H1 (cell line): ENCODE data around the gene ENOSF1. TPM values are rescaled to one million over a fixed set of nuclear protein-coding genes. Genes with fewer than 3 reads are reported as not detected.

Experiments
- ASH2L ChIP-seq: fragments of 200-600, 300-600 bp; sonication (generic); IDR thresholded peaks from one replicate; pipeline ENCODE4 v1.7.1; 2017; ENCODE audit warnings: low read length
- BCL11A ChIP-seq, 2 experiments: IDR thresholded peaks; one replicate each; pipeline ENCODE4 v1.6.1; 2011; ENCODE audit warnings: low read depth in 2 of 2, low read length in 2 of 2, mild to moderate bottlenecking in 2 of 2
- CBX8 ChIP-seq: fragments of 300-800, 300-1000 bp; sonication (generic); IDR thresholded peaks from 2 replicates; pipeline ENCODE4 v1.7.1; 2016; ENCODE audit warnings: low read depth, low read length, borderline replicate concordance
- CREB1 ChIP-seq: IDR thresholded peaks from 2 replicates; pipeline ENCODE4 v1.6.1; 2012; ENCODE audit warnings: inconsistent platforms
- EP300 ChIP-seq, 2 experiments: IDR thresholded peaks; 1 replicate in 1 of 2; 2 replicates in 1 of 2; pipeline ENCODE4 v1.6.1; 2011 to 2012; ENCODE audit warnings: low read depth in 2 of 2, low read length in 2 of 2, mild to moderate bottlenecking in 2 of 2, borderline replicate concordance in 1 of 2, inconsistent platforms in 1 of 2, moderate library complexity in 1 of 2
- EZH2 ChIP-seq: fragments of 200-600 bp; sonication (generic); IDR thresholded peaks from 2 replicates; pipeline ENCODE4 v1.7.1; 2012; ENCODE audit warnings: low read depth, mild to moderate bottlenecking, moderate library complexity, low read length, inconsistent platforms; ENCODE audit not compliant: severe bottlenecking
- GTF2F1 ChIP-seq: IDR thresholded peaks from 2 replicates; pipeline ENCODE4 v1.6.1; 2012; ENCODE audit warnings: low read depth, low read length, improper control_type of control experiment, borderline replicate concordance
- PHF8 ChIP-seq: fragments of 200-600 bp; sonication (generic); conservative IDR thresholded peaks from 2 replicates; pipeline ENCODE4 v1.7.1; 2012; ENCODE audit warnings: low read depth, mild to moderate bottlenecking, inconsistent platforms, low read length, moderate library complexity
- RBBP5 ChIP-seq: IDR thresholded peaks from 2 replicates; pipeline ENCODE4 v1.7.1; 2012; ENCODE audit warnings: low read depth, mild to moderate bottlenecking, inconsistent platforms, low read length, moderate library complexity, borderline replicate concordance
- SIN3A ChIP-seq, 2 experiments: IDR thresholded peaks in 1 of 2; conservative IDR thresholded peaks in 1 of 2; 2 replicates each; pipeline ENCODE4 v1.6.1; 2011 to 2012; ENCODE audit warnings: low read length in 2 of 2, improper control_type of control experiment in 1 of 2, low read depth in 1 of 2, mild to moderate bottlenecking in 1 of 2
- SP1 ChIP-seq: IDR thresholded peaks from 2 replicates; pipeline ENCODE4 v1.6.1; 2011; ENCODE audit warnings: low read depth, low read length
- TAF1 ChIP-seq: IDR thresholded peaks from 2 replicates; pipeline ENCODE4 v1.6.1; 2011; ENCODE audit warnings: mild to moderate bottlenecking, low read depth, low read length
- polyA plus RNA-seq, 7 experiments: library from polyadenylated mRNA; depleted of rRNA in 3 of 7; stranded (reverse) in 5 of 7; unstranded in 2 of 7; fragments of >200 nt in 5 of 7; fragments of 200-250 nt in 2 of 7; gene quantifications; 1 replicate in 5 of 7; 2 replicates in 1 of 7; 4 replicates in 1 of 7; pipeline versions ENCODE4 v1.2.1 to v1.2.3, GENCODE V29; 2011 to 2013; ENCODE audit warnings: missing spikeins in 2 of 7, mixed read lengths in 2 of 7
- total RNA-seq: library from RNA; stranded (reverse); fragmentation: NEBNext Ultra II Directional; extraction: Animal tissue kit (Norgen Biotek cat#: 25700); gene quantifications from 2 replicates; pipeline ENCODE4 v1.2.1, GENCODE V29; 2021
- TF ChIP-seq, protein P1 (sequence below), 3 experiments: IDR thresholded peaks; 1 replicate in 2 of 3; 2 replicates in 1 of 3; pipeline versions ENCODE4 v1.5.1 to v1.6.1; 2011; ENCODE audit warnings: low read length in 3 of 3, mild to moderate bottlenecking in 3 of 3, inconsistent platforms in 2 of 3, low read depth in 1 of 3, moderate library complexity in 1 of 3; ENCODE audit not compliant: insufficient read depth in 1 of 3; ENCODE audit errors: control extremely low read depth in 1 of 3

The ENOSF1 gene
- total and polyA plus RNA-seq, 2 of the 8 experiments (the other 6 are each of a cell fraction or from before 2014, with no cell fraction given), result 15.4 to 26.4 TPM

DNA sequence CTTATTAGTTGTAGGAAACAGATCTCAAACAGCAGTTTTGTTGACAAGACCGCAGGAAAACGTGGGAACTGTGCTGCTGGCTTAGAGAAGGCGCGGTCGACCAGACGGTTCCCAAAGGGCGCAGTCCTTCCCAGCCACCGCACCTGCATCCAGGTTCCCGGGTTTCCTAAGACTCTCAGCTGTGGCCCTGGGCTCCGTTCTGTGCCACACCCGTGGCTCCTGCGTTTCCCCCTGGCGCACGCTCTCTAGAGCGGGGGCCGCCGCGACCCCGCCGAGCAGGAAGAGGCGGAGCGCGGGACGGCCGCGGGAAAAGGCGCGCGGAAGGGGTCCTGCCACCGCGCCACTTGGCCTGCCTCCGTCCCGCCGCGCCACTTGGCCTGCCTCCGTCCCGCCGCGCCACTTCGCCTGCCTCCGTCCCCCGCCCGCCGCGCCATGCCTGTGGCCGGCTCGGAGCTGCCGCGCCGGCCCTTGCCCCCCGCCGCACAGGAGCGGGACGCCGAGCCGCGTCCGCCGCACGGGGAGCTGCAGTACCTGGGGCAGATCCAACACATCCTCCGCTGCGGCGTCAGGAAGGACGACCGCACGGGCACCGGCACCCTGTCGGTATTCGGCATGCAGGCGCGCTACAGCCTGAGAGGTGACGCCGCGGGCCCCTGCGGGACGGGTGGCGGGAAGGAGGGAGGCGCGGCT lies 55.0 kb downstream of the ENOSF1 start, which contains the start of gene TYMS (continued):
- TF ChIP-seq RBBP5, result peak; percentile 71
- TF ChIP-seq BCL11A (IDR thresholded peaks at IDR 0.05; ENCODE audit: low read depth in 2 of 2, low read length in 2 of 2), result no peak
- TF ChIP-seq SIN3A (conservative IDR thresholded peaks at IDR 0.05 in 1 of 2, IDR thresholded peaks at IDR 0.05 in 1 of 2; ENCODE audit: low read depth in 1 of 2, low read length in 2 of 2), result peak; percentile 9 to 40; a peak in 1 of 4 replicates
- no peak for TF ChIP-seq SP1
- peak; percentile 83 for TF ChIP-seq ASH2L
- TF ChIP-seq, protein P1, sequence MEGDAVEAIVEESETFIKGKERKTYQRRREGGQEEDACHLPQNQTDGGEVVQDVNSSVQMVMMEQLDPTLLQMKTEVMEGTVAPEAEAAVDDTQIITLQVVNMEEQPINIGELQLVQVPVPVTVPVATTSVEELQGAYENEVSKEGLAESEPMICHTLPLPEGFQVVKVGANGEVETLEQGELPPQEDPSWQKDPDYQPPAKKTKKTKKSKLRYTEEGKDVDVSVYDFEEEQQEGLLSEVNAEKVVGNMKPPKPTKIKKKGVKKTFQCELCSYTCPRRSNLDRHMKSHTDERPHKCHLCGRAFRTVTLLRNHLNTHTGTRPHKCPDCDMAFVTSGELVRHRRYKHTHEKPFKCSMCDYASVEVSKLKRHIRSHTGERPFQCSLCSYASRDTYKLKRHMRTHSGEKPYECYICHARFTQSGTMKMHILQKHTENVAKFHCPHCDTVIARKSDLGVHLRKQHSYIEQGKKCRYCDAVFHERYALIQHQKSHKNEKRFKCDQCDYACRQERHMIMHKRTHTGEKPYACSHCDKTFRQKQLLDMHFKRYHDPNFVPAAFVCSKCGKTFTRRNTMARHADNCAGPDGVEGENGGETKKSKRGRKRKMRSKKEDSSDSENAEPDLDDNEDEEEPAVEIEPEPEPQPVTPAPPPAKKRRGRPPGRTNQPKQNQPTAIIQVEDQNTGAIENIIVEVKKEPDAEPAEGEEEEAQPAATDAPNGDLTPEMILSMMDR (IDR thresholded peaks at IDR 0.05; ENCODE audit: control extremely low read depth in 1 of 3, insufficient read depth in 1 of 3, low read depth in 1 of 3, low read length in 3 of 3), result peak in 1 of 3 experiments; percentile 9; a peak in 1 of 4 replicates
- no peak for TF ChIP-seq GTF2F1
- TF ChIP-seq TAF1, result 0 out of 2 replicates have a peak, but pooled peaks have one; percentile 17
- TF ChIP-seq CREB1, result 0 out of 2 replicates have a peak, but pooled peaks have one; percentile 34
- TF ChIP-seq EZH2, result no peak
- TF ChIP-seq PHF8, result peak; percentile 66; the same call in 1 of the 2 replicates
- TF ChIP-seq CBX8, result no peak
- no peak for TF ChIP-seq EP300 (IDR thresholded peaks at IDR 0.05; ENCODE audit: borderline replicate concordance in 1 of 2, low read depth in 2 of 2, low read length in 2 of 2)
